Panc1 (cell line): ENCODE data around the gene MAMLD1.

Source experiments
- CTCF ChIP-seq: fragments of 450-650 bp; IDR thresholded peaks from 2 replicates; pipeline ENCODE4 v1.5.1; 2017; ENCODE audit warnings: mild to moderate bottlenecking
- POLR2AphosphoS5 ChIP-seq: IDR thresholded peaks from 2 replicates; pipeline ENCODE4 v1.6.1; 2012; ENCODE audit warnings: mild to moderate bottlenecking, low read depth, low read length, moderate library complexity
- SIN3A ChIP-seq: IDR thresholded peaks from 2 replicates; pipeline ENCODE4 v1.6.1; 2012; ENCODE audit warnings: low read depth, mild to moderate bottlenecking, low read length, moderate library complexity, borderline replicate concordance; ENCODE audit not compliant: insufficient read depth
- TCF7L2 ChIP-seq: IDR thresholded peaks from 2 replicates; pipeline ENCODE4 v1.6.1; 2011; ENCODE audit warnings: mild to moderate bottlenecking, low read depth, low read length, inconsistent platforms

DNA sequence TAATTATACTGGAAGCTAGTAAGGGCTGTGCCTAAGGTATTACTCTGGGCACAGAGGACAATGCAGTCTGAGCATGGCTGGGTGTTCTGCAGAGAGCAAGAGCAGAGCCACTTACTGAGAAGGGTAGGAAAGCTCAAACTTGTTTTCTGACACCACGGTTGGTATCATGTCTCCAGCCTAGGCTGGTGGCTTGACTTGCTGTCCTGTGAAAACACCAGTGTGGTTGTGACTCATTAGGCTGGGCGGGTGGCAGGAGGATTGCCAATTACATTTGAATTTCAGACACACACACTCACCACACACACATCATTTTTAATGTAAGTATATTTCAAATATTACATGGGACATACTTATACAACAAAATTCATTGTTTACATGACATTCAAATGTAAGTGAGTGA lies 185.6 kb downstream of the MAMLD1 start:
- no peak for TF ChIP-seq CTCF
- no peak for TF ChIP-seq TCF7L2
- TF ChIP-seq POLR2AphosphoS5, result no peak
- no peak for TF ChIP-seq SIN3A
